GM19193 (cell line): ENCODE measurements around the gene METTL23.

ENCODE experiments used
- POLR2A ChIP-seq: IDR thresholded peaks from 4 replicates; pipeline ENCODE4 v1.6.1; 2011; ENCODE audit not compliant: insufficient read depth, insufficient read length; ENCODE audit errors: extremely low read depth

METTL23 gene

DNA sequence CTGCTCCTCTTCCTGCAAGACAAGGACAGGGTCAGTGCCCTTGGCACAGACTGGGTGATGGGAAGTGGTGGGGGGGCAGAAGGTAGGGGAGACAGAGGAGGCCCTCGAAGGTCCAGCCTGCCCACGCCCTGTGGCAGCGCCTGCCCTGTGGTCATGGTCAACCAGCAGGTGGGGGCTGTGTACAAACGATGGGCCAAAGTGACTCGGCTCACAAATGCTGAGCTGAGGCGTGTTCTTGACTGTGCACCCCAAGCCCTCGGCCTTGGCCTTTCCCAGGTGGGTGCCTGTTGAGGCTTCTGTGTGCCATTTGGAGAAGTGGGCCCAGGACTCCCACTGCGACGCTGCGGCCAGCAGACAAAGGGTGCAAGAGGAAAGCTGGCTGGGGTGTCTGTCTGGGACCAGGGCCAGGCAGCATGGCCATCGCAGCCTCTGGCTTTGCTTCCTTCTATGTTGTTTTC is 38.4 kb upstream of the METTL23 start:
- TF ChIP-seq POLR2A: no peak

DNA sequence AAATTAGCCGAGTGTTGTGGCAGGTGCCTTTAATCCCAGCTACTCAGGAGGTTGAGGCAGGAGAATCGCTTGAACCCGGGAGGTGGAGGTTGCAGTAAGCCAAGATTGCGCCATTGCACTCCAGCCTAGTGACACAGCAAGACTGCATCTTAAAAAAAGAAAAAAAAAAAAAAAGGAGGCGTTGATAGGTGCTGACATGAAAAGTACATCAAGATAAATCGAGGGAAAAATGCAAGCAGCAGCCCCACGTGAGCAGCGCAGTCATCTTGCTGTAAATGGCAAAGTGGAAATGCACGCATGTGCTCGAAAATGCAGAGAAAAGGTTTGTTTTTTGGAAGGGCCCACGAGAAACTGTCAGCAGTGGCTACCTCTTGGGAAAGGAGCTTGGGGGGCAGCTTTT is 36.8 kb upstream of the METTL23 start:
- no peak for TF ChIP-seq POLR2A

DNA sequence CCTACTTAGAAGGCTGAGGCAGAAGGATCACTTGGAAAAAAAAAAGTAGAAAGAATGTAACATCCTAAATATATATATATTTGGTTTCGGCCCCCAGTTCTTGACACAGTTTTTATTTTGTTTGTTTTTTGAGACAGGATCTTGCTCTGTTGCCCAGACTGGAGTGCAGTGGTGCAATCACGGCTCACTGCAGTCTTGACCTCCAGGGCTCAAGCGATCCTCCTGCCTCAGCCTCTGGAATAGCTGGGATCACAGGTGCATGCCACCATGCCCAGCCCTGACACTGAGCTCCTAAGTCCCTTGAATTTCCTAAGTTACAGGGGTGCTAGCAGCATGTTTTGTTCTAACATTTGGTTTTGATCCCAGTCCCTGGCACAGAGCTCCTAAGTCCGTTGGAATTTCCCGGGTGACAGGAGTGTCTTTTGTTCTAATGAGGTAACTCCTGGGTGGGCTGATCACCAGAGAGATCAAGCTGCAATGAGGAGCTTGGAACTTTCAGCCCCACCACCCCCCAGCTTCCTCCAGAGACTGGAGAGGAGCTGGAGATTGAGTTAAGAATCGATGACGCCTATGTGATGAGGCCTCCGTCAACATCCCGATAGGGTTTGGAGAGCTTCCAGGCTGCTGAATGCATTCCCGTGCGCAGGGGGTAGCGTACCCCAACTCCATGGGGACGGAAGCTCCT is 35.9 kb upstream of the METTL23 start:
- no peak for TF ChIP-seq POLR2A

GRCh38 chr17:76691379-76692191 is 35.1 kb upstream of the METTL23 start:
- TF ChIP-seq POLR2A: no peak

GRCh38 chr17:76695059-76695831 is 31.4 kb upstream of the METTL23 start:
- TF ChIP-seq POLR2A: no peak

DNA sequence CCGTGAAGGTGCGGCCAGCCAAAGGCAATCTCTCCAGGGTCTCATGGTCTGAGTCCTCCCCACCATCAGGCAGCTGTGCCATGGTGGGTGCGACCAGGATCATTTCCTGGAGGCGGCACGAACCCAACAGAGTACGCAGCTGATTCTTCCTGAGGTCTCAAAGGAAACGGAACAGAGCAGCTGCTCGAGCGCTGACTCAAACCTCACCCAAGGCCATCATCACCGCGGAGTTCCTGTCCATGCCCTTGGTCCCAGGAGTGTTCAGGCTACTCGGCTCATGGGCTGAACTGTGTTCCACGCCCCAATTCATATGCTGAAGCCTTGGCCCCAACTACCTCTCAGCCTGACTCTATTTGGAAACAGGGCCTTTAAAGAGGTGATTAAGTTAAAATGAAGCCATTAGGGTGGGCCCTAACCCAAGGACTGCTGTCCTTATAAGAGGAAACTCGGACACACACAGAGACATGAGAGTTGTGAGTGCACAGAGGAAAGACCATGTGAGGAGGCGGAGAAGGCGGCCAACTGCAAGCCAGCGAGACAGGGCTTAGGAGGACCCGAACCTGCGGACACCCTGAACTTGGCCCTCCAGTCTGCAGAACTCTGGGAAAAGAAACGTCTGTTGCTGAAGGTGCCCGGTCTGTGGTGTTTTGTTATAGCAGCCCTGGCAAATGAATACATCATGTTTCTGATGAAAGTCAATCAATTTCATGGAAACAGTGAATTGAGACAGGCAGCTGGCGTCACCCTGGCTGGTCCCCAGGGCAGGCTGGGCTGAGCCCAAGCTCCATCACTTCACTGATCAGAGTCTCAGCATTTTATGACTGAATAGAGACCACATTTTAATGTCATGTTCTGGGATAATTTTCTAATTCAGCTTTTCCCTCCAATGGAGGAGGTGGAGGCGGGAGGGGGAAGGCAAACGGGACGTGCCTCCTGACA is 29.6 kb upstream of the METTL23 start:
- TF ChIP-seq POLR2A: no peak

- TF ChIP-seq POLR2A: no peak
Observed at GRCh38 chr17:76697702-76698465, 28.8 kb upstream of the METTL23 start.

- no peak for TF ChIP-seq POLR2A
Observed at GRCh38 chr17:76700270-76700616, 26.4 kb upstream of the METTL23 start.

- TF ChIP-seq POLR2A: no peak
Observed at GRCh38 chr17:76700617-76701470, 25.8 kb upstream of the METTL23 start.

DNA sequence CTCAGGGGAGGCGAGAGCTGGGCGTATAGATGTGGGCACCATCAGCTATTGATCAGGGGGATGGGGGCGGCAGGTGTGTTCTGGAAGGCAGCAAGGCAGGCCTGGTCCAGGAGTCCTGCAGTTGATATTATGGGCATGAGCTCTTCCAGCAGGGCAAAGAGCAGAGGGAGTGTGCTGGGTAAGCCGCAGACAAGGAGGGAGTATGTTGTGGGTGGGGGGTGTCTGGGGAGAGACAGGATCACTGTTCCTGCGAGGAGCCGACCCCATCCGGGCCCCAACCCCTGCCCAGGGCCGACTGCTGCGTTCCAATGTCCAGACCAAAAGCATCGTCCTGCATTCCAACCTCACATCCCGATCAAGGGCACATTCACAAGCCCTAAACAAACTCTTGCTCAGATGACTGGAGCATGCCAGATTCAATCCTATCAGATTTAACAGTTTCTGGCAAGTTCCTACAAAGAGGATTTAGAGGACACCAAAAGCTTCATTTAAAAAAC is 25.1 kb upstream of the METTL23 start:
- no peak for TF ChIP-seq POLR2A

DNA sequence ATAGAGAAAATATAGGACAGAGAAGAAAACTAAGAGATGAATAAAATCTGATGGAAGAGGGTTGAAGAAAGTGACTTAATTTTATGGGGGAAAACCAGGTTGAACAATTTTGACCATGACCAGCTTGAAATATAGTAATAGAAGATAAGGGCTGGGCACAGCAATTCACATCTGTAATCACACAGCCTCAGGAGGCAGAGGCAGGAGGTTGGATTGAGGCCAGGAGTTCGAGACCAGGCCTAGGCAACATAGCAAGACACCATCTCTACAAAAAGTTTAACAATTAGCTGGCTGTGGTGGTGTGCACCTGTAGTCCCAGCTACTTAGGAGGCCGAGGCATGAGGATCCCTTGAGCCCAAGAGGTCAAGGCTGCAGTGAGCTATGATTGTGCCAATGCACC is 24.6 kb upstream of the METTL23 start:
- TF ChIP-seq POLR2A: no peak

GRCh38 chr17:76702941-76703637 is 23.6 kb upstream of the METTL23 start:
- no peak for TF ChIP-seq POLR2A
